GM13977 (cell line): ENCODE data around the gene ATXN2.
"Not testable (repeated sequence)": the region's sequence is repeated elsewhere in the genome, so short reads cannot be mapped to it uniquely, and the experiment has no call there.

Source experiments
- DNase-seq: peaks from one replicate; pipeline ENCODE4 v3.0.0; 2012; ENCODE audit warnings: low spot score
- CTCF ChIP-seq: IDR thresholded peaks from 2 replicates; pipeline ENCODE4 v1.5.1; 2012; ENCODE audit warnings: mild to moderate bottlenecking, control low read depth; ENCODE audit not compliant: insufficient read depth; ENCODE audit errors: extremely low read depth, missing control alignments
- in situ Hi-C: fragments of 300-500 bp; cut with MboI; formaldehyde crosslinking; loops from one replicate; pipeline ENCODE4 v1.12.0; 2022; ENCODE audit warnings: low sequenced_read_pairs, low pct_unique_long_range_greater_than_20kb, mixed read lengths, inconsistent platforms; ENCODE audit not compliant: unreplicated experiment

ATXN2 gene

GRCh38 chr12:111404362-111405148 lies 194.6 kb downstream of the ATXN2 start:
- in situ Hi-C loops, result loop anchor here (5.0 kb wide), 1 partner anchor 43 kb away; no protein-coding TSS in a partner anchor
- DNase-seq, result peak; percentile 65
- TF ChIP-seq CTCF, result no peak

GRCh38 chr12:111402490-111402824 lies 196.7 kb downstream of the ATXN2 start:
- in situ Hi-C loops, result loop anchor here (5.0 kb wide), 1 partner anchor 45 kb away; no protein-coding TSS in a partner anchor

More at GRCh38 chr12:111402490-111402824, 196.7 kb downstream of the ATXN2 start:
- not testable (repeated sequence) for DNase-seq
